HepG2 (cell line): ENCODE measurements around the gene CSK. TPM values are rescaled to one million over a fixed set of nuclear protein-coding genes. Genes with fewer than 3 reads are reported as not detected.

Source experiments
- CBX2 ChIP-seq, 2 experiments: fragments of 200-600 bp in 1 of 2; sonication (generic); formaldehyde crosslinking in 1 of 2; IDR thresholded peaks; 2 replicates each; pipeline versions ENCODE4 v1.7.0 to v1.8.1; 2018 to 2022; ENCODE audit warnings: low read depth in 2 of 2, low read length in 1 of 2, mild to moderate bottlenecking in 1 of 2, missing genetic modification reagents in 1 of 2
- E2F2 ChIP-seq: sonication (generic); formaldehyde crosslinking; IDR thresholded peaks from 2 replicates; pipeline ENCODE4 v1.4.0; 2020; ENCODE audit warnings: missing genetic modification reagents, borderline replicate concordance
- FOXC1 ChIP-seq: sonication (generic); formaldehyde crosslinking; IDR thresholded peaks from 2 replicates; pipeline ENCODE4 v1.8.0; 2022; ENCODE audit warnings: mild to moderate bottlenecking, missing genetic modification reagents, borderline replicate concordance
- MTF2 ChIP-seq: sonication (generic); formaldehyde crosslinking; IDR thresholded peaks from 2 replicates; pipeline ENCODE4 v1.5.0; 2020; ENCODE audit warnings: missing genetic modification reagents, borderline replicate concordance
- MZF1 ChIP-seq: sonication (generic); formaldehyde crosslinking; IDR thresholded peaks from 2 replicates; pipeline ENCODE4 v1.8.1; 2023; ENCODE audit warnings: mild to moderate bottlenecking, missing genetic modification reagents, borderline replicate concordance
- NPAS2 ChIP-seq: sonication (generic); formaldehyde crosslinking; IDR thresholded peaks from 2 replicates; pipeline ENCODE4 v1.8.0; 2022; ENCODE audit warnings: mild to moderate bottlenecking, missing genetic modification reagents, borderline replicate concordance
- PAWR ChIP-seq: sonication (generic); formaldehyde crosslinking; IDR thresholded peaks from 2 replicates; pipeline ENCODE4 v1.4.0; 2020; ENCODE audit warnings: missing genetic modification reagents, mild to moderate bottlenecking, borderline replicate concordance
- SIN3A ChIP-seq: IDR thresholded peaks from 2 replicates; pipeline ENCODE4 v1.6.1; 2011; ENCODE audit warnings: low read depth, mild to moderate bottlenecking, control low read depth, low read length, borderline replicate concordance
- SMARCC2 ChIP-seq: fragments of 450-650 bp; IDR thresholded peaks from 2 replicates; pipeline ENCODE4 v1.6.1; 2017; ENCODE audit warnings: antibody characterized with exemption, mild to moderate bottlenecking
- TGIF2 ChIP-seq: IDR thresholded peaks from 2 replicates; pipeline ENCODE4 v1.6.1; 2016; ENCODE audit warnings: control low read depth, missing compliant biosample characterization
- TSC22D2 ChIP-seq: sonication (generic); formaldehyde crosslinking; IDR thresholded peaks from 2 replicates; pipeline ENCODE4 v1.5.1; 2020; ENCODE audit warnings: missing genetic modification reagents, mild to moderate bottlenecking, borderline replicate concordance
- ZNF609 ChIP-seq: sonication (generic); formaldehyde crosslinking; IDR thresholded peaks from 2 replicates; pipeline ENCODE4 v1.4.0; 2020; ENCODE audit warnings: mild to moderate bottlenecking, missing genetic modification reagents, borderline replicate concordance
- ZNF703 ChIP-seq: sonication (generic); formaldehyde crosslinking; IDR thresholded peaks from 2 replicates; pipeline ENCODE4 v1.5.1; 2020; ENCODE audit warnings: missing genetic modification reagents, mild to moderate bottlenecking, moderate library complexity, borderline replicate concordance
- polyA plus RNA-seq, 8 experiments: library from polyadenylated mRNA; depleted of rRNA in 3 of 8; stranded (reverse) in 7 of 8; unstranded in 1 of 8; fragments of >200 nt; fragmentation: Illumina TruSeq in 4 of 8; extraction: Trizol in 4 of 8; gene quantifications; 2 replicates each; pipeline versions ENCODE4 v1.2.1 to v1.2.3, GENCODE V29; 2011 to 2016; ENCODE audit warnings: low read depth in 4 of 8, missing spikeins in 1 of 8, mixed read lengths in 1 of 8; ENCODE audit not compliant: insufficient read depth in 1 of 8
- total RNA-seq, 5 experiments: library from RNA; depleted of rRNA; stranded (reverse); fragments of >200 nt; fragmentation: Illumina TruSeq; extraction: Trizol; gene quantifications; 2 replicates each; pipeline ENCODE4 v1.2.3, GENCODE V29; 2016; ENCODE audit warnings: low read depth in 1 of 5
- TF ChIP-seq, protein P1 (sequence below), 2 experiments: sonication (generic) in 1 of 2; formaldehyde crosslinking in 1 of 2; IDR thresholded peaks; 2 replicates each; pipeline versions ENCODE4 v1.6.1 to v1.9.0; 2014 to 2022; ENCODE audit warnings: antibody characterized with exemption in 1 of 2, borderline replicate concordance in 1 of 2, inconsistent platforms in 1 of 2, low read depth in 1 of 2, missing genetic modification reagents in 1 of 2

Gene CSK
- total and polyA plus RNA-seq, 2 of the 13 experiments (the other 11 are each of a cell fraction or from before 2014, with no cell fraction given): 12.5 to 21.3 TPM

GRCh38 chr15:74817370-74817737 is 35.5 kb downstream of the CSK start (continued):
- TF ChIP-seq ZNF609 (no peak), SIN3A (no peak), E2F2 (no peak), MZF1 (CRISPR knock-in tag) (no peak), FOXC1 (CRISPR knock-in tag) (peak; percentile 48; the same call in 1 of the 2 replicates), CBX2 (IDR thresholded peaks at IDR 0.05; ENCODE audit: low read depth, low read length) (no peak), CBX2 (CRISPR knock-in tag; IDR thresholded peaks at IDR 0.05; ENCODE audit: low read depth) (no peak), SMARCC2 (no peak), MTF2 (CRISPR knock-in tag) (no peak), TSC22D2 (CRISPR knock-in tag) (no peak), PAWR (CRISPR knock-in tag) (no peak), NPAS2 (no peak), ZNF703 (CRISPR knock-in tag) (no peak), TGIF2 (CRISPR knock-in tag) (0 out of 2 replicates have a peak, but pooled peaks have one; percentile 39)
- TF ChIP-seq, protein P1, sequence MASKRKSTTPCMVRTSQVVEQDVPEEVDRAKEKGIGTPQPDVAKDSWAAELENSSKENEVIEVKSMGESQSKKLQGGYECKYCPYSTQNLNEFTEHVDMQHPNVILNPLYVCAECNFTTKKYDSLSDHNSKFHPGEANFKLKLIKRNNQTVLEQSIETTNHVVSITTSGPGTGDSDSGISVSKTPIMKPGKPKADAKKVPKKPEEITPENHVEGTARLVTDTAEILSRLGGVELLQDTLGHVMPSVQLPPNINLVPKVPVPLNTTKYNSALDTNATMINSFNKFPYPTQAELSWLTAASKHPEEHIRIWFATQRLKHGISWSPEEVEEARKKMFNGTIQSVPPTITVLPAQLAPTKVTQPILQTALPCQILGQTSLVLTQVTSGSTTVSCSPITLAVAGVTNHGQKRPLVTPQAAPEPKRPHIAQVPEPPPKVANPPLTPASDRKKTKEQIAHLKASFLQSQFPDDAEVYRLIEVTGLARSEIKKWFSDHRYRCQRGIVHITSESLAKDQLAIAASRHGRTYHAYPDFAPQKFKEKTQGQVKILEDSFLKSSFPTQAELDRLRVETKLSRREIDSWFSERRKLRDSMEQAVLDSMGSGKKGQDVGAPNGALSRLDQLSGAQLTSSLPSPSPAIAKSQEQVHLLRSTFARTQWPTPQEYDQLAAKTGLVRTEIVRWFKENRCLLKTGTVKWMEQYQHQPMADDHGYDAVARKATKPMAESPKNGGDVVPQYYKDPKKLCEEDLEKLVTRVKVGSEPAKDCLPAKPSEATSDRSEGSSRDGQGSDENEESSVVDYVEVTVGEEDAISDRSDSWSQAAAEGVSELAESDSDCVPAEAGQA (IDR thresholded peaks at IDR 0.05; ENCODE audit: low read depth): no peak
- TF ChIP-seq, protein P1 (CRISPR knock-in tag; IDR thresholded peaks at IDR 0.05; ENCODE audit: borderline replicate concordance): no peak
